ENCODE measurements around the gene NELFB. TPM values are rescaled to one million over a fixed set of nuclear protein-coding genes. Genes with fewer than 3 reads are reported as not detected.
A peak's percentile ranks its signal among the peaks of the same experiment; 100 is the strongest.

NELFB gene
- total and polyA plus RNA-seq, 9 of the 15 experiments (the other 6 are each of a cell fraction or from before 2014, with no cell fraction given) = 0.24 to 84.0 (median 29.7) TPM

GRCh38 chr9:137254624-137255447 lies at the start of gene NELFB (continued):
- TF ChIP-seq ZNF639 (CRISPR knock-in tag; conservative IDR thresholded peaks at IDR 0.05 in 1 of 2, IDR thresholded peaks at IDR 0.05 in 1 of 2) (peak in 1 of 2 experiments; percentile 90; a peak in 2 of 4 replicates), JUNB (CRISPR knock-in tag; conservative IDR thresholded peaks at IDR 0.05) (no peak), MYNN (IDR thresholded peaks at IDR 0.05) (no peak), MYNN (CRISPR knock-in tag; IDR thresholded peaks at IDR 0.05) (no peak), HNRNPH1 (optimal IDR thresholded peaks at IDR 0.05; ENCODE audit: low read depth, low read length) (no peak), CTBP1 (IDR thresholded peaks at IDR 0.05; ENCODE audit: borderline replicate concordance) (no peak; the same call in 1 of the 2 replicates), JUN (IDR thresholded peaks at IDR 0.05; ENCODE audit: borderline replicate concordance, low read depth, low read length) (peak; percentile 58; the same call in 1 of the 2 replicates), JUN (CRISPR knock-in tag; IDR thresholded peaks at IDR 0.05; ENCODE audit: borderline replicate concordance) (no peak), FOXA3 (CRISPR knock-in tag; conservative IDR thresholded peaks at IDR 0.05 in 1 of 2, IDR thresholded peaks at IDR 0.05 in 1 of 2) (0 out of 4 replicates have a peak, but pooled peaks of 1 of the 2 experiments have one; percentile 24), TBP (optimal IDR thresholded peaks at IDR 0.05; ENCODE audit: low read depth, low read length) (peak; percentile 80), PML (IDR thresholded peaks at IDR 0.05; ENCODE audit: low read length) (peak; percentile 48; the same call in 1 of the 2 replicates), DNMT1 (IDR thresholded peaks at IDR 0.05) (no peak), TFE3 (CRISPR knock-in tag; IDR thresholded peaks at IDR 0.05) (no peak), CBX2 (IDR thresholded peaks at IDR 0.05; ENCODE audit: insufficient read depth, low read length, poor library complexity, severe bottlenecking) (no peak), E2F3 (CRISPR knock-in tag; IDR thresholded peaks at IDR 0.05) (0 out of 2 replicates have a peak, but pooled peaks have one; percentile 38), HOMEZ (CRISPR knock-in tag; IDR thresholded peaks at IDR 0.05) (0 out of 2 replicates have a peak, but pooled peaks have one; percentile 27), NCOA2 (IDR thresholded peaks at IDR 0.05; ENCODE audit: partially characterized antibody in 2 of 2) (no peak), ZC3H11A (IDR thresholded peaks at IDR 0.05; ENCODE audit: low read depth, low read length) (no peak; the same call in 1 of the 2 replicates), ZNF586 (CRISPR knock-in tag; conservative IDR thresholded peaks at IDR 0.05) (no peak), CTCFL (IDR thresholded peaks at IDR 0.05; ENCODE audit: borderline replicate concordance, insufficient read depth, low read depth, low read length, poor library complexity, severe bottlenecking) (peak; percentile 64)
